HepG2 (cell line): ENCODE data around the gene IER2. TPM values are rescaled to one million over a fixed set of nuclear protein-coding genes. Genes with fewer than 3 reads are reported as not detected.

Experiments
- CEBPG ChIP-seq: IDR thresholded peaks from 2 replicates; pipeline ENCODE4 v1.6.1; 2016
- CENPX ChIP-seq: sonication (generic); formaldehyde crosslinking; IDR thresholded peaks from 2 replicates; pipeline ENCODE4 v1.9.0; 2021; ENCODE audit warnings: mild to moderate bottlenecking, missing genetic modification reagents, moderate library complexity
- KDM6A ChIP-seq: IDR thresholded peaks from 2 replicates; pipeline ENCODE4 v1.6.1; 2016; ENCODE audit warnings: low read depth
- KLF6 ChIP-seq: IDR thresholded peaks from 2 replicates; pipeline ENCODE4 v1.8.0; 2016; ENCODE audit warnings: missing biosample characterization, missing genetic modification reagents
- KMT2A ChIP-seq: sonication (generic); formaldehyde crosslinking; IDR thresholded peaks from 2 replicates; pipeline ENCODE4 v1.4.0; 2020; ENCODE audit warnings: missing genetic modification reagents
- MAX ChIP-seq: IDR thresholded peaks from 2 replicates; pipeline ENCODE4 v1.6.1; 2012; ENCODE audit warnings: inconsistent platforms
- PATZ1 ChIP-seq: sonication (generic); formaldehyde crosslinking; IDR thresholded peaks from 2 replicates; pipeline ENCODE4 v1.4.0; 2020; ENCODE audit warnings: missing genetic modification reagents
- TEAD2 ChIP-seq: sonication (generic); formaldehyde crosslinking; IDR thresholded peaks from 2 replicates; pipeline ENCODE4 v1.9.0; 2021; ENCODE audit warnings: missing genetic modification reagents
- UBTF ChIP-seq: sonication (generic); formaldehyde crosslinking; IDR thresholded peaks from 2 replicates; pipeline ENCODE4 v1.4.0; 2020; ENCODE audit warnings: mild to moderate bottlenecking, missing genetic modification reagents
- ZFP36 ChIP-seq: fragments of 150-350 bp; IDR thresholded peaks from 2 replicates; pipeline ENCODE4 v1.6.1; 2018; ENCODE audit warnings: borderline replicate concordance, low read length, low read depth; ENCODE audit not compliant: partially characterized antibody
- ZGPAT ChIP-seq: IDR thresholded peaks from 2 replicates; pipeline ENCODE4 v1.6.1; 2016; ENCODE audit warnings: mild to moderate bottlenecking
- ZNF362 ChIP-seq: sonication (generic); formaldehyde crosslinking; IDR thresholded peaks from 2 replicates; pipeline ENCODE4 v1.4.0; 2020; ENCODE audit warnings: missing genetic modification reagents, mild to moderate bottlenecking, borderline replicate concordance
- ZNF687 ChIP-seq: sonication (generic); formaldehyde crosslinking; IDR thresholded peaks from 2 replicates; pipeline ENCODE4 v1.5.1; 2020; ENCODE audit warnings: mild to moderate bottlenecking, missing genetic modification reagents, moderate library complexity
- ZNF710 ChIP-seq: sonication (generic); formaldehyde crosslinking; IDR thresholded peaks from 2 replicates; pipeline ENCODE4 v1.5.0; 2020; ENCODE audit warnings: mild to moderate bottlenecking, missing genetic modification reagents, borderline replicate concordance
- ZSCAN22 ChIP-seq: sonication (generic); formaldehyde crosslinking; IDR thresholded peaks from 2 replicates; pipeline ENCODE4 v1.4.0; 2020; ENCODE audit warnings: mild to moderate bottlenecking, missing genetic modification reagents
- polyA plus RNA-seq, 8 experiments: library from polyadenylated mRNA; depleted of rRNA in 3 of 8; stranded (reverse) in 7 of 8; unstranded in 1 of 8; fragments of >200 nt; fragmentation: Illumina TruSeq in 4 of 8; extraction: Trizol in 4 of 8; gene quantifications; 2 replicates each; pipeline versions ENCODE4 v1.2.1 to v1.2.3, GENCODE V29; 2011 to 2016; ENCODE audit warnings: low read depth in 4 of 8, missing spikeins in 1 of 8, mixed read lengths in 1 of 8; ENCODE audit not compliant: insufficient read depth in 1 of 8
- total RNA-seq, 5 experiments: library from RNA; depleted of rRNA; stranded (reverse); fragments of >200 nt; fragmentation: Illumina TruSeq; extraction: Trizol; gene quantifications; 2 replicates each; pipeline ENCODE4 v1.2.3, GENCODE V29; 2016; ENCODE audit warnings: low read depth in 1 of 5

Gene IER2
- total and polyA plus RNA-seq, 2 of the 13 experiments (the other 11 are each of a cell fraction or from before 2014, with no cell fraction given) = 10.1 to 14.3 TPM

- peak; percentile 55 for TF ChIP-seq UBTF (CRISPR knock-in tag)
- TF ChIP-seq TEAD2 (CRISPR knock-in tag) = no peak
- peak; percentile 51; the same call in 1 of the 2 replicates for TF ChIP-seq PATZ1
- no peak for TF ChIP-seq CENPX (CRISPR knock-in tag)
- no peak for TF ChIP-seq ZSCAN22 (CRISPR knock-in tag)
- TF ChIP-seq ZFP36 = no peak
- TF ChIP-seq MAX = no peak; the same call in 1 of the 2 replicates
- TF ChIP-seq CEBPG (CRISPR knock-in tag) = no peak
- TF ChIP-seq KLF6 (CRISPR knock-in tag) = no peak
- TF ChIP-seq ZGPAT (CRISPR knock-in tag) = peak; percentile 50; the same call in 1 of the 2 replicates
- no peak for TF ChIP-seq ZNF710 (CRISPR knock-in tag)
- no peak for TF ChIP-seq ZNF362
- peak; percentile 71 for TF ChIP-seq ZNF687 (CRISPR knock-in tag)
- 0 out of 2 replicates have a peak, but pooled peaks have one; percentile 11 for TF ChIP-seq KMT2A (CRISPR knock-in tag)
- peak; percentile 52; the same call in 1 of the 2 replicates for TF ChIP-seq KDM6A
Measured at GRCh38 chr19:13128583-13128982, 21.6 kb upstream of the IER2 start (continued).
